Measurements from ENCODE around the gene DMRT3.

DMRT3 gene

GRCh38 chr9:975740-976257, 656 bp upstream of the DMRT3 start:
- TF ChIP-seq, protein P1, sequence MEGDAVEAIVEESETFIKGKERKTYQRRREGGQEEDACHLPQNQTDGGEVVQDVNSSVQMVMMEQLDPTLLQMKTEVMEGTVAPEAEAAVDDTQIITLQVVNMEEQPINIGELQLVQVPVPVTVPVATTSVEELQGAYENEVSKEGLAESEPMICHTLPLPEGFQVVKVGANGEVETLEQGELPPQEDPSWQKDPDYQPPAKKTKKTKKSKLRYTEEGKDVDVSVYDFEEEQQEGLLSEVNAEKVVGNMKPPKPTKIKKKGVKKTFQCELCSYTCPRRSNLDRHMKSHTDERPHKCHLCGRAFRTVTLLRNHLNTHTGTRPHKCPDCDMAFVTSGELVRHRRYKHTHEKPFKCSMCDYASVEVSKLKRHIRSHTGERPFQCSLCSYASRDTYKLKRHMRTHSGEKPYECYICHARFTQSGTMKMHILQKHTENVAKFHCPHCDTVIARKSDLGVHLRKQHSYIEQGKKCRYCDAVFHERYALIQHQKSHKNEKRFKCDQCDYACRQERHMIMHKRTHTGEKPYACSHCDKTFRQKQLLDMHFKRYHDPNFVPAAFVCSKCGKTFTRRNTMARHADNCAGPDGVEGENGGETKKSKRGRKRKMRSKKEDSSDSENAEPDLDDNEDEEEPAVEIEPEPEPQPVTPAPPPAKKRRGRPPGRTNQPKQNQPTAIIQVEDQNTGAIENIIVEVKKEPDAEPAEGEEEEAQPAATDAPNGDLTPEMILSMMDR (IDR thresholded peaks at IDR 0.05; ENCODE audit: low read depth, low read length), result no peak
- H3K4me3 ChIP-seq (ENCODE audit: low read depth, low read length), result no peak overlapping the region

- H3K4me3 ChIP-seq (ENCODE audit: low read depth, low read length), result no peak overlapping the region
- TF ChIP-seq, protein P1 (IDR thresholded peaks at IDR 0.05; ENCODE audit: low read depth, low read length), result no peak
Measured at GRCh38 chr9:976943-977837, 735 bp downstream of the DMRT3 start.

DNA sequence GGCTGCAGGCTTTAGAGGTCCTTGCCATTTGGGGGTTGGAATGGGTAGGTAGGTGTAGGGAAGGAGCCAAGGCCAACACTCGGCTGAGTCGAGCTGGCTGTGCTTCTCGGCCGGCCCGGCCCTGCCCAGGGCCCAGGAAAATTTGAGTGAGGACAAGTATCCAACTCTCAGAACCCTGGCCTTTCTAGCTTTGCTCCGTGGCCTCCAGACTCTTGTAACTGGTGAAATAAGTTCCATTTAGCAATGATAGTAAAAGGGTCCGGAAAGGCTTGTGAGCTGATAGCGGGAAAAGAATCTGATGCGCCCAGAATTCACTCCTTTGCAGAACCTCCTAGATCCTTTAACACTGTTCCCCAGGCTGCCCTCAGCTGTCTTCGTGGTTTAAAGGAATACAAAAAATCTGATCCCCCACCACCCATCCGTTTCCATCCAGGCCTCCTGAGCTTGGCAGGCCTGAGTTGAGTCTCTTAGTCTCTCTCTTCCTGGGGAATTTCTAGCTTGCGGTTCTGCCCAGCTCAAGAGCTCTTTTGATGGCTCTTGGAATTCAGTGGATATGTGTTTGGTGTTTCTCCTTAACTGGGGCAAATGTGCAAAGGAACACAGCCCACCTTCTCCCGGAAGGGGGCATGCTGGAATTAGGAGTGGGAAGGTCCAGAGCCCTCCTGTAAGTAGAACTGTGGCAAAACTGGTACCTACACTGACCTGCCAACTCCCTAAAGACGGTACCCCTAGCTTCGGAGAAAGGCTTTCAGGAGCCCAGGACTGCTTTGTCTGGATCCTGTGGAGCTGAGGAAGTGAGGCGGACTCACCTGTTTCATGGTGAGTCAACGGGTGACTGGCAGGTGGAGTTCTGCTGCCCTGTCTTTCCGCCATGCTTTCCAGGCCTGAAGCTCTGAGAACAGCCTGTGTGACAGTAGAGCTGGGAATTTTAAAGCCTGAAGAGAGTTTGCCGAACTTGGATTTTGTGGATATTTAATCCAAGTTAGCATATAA, 1.7 kb downstream of the DMRT3 start:
- no peak overlapping the region for H3K4me3 ChIP-seq (ENCODE audit: low read depth, low read length)
- TF ChIP-seq, protein P1 (IDR thresholded peaks at IDR 0.05; ENCODE audit: low read depth, low read length), result no peak

GRCh38 chr9:979983-980382, 3.5 kb downstream of the DMRT3 start:
- TF ChIP-seq, protein P1 (IDR thresholded peaks at IDR 0.05; ENCODE audit: low read depth, low read length), result no peak
- H3K4me3 ChIP-seq (ENCODE audit: low read depth, low read length), result no peak overlapping the region

- no peak overlapping the region for H3K4me3 ChIP-seq (ENCODE audit: low read depth, low read length)
- TF ChIP-seq, protein P1 (IDR thresholded peaks at IDR 0.05; ENCODE audit: low read depth, low read length), result no peak
Measured at GRCh38 chr9:980640-981039, 4.2 kb downstream of the DMRT3 start.

DNA sequence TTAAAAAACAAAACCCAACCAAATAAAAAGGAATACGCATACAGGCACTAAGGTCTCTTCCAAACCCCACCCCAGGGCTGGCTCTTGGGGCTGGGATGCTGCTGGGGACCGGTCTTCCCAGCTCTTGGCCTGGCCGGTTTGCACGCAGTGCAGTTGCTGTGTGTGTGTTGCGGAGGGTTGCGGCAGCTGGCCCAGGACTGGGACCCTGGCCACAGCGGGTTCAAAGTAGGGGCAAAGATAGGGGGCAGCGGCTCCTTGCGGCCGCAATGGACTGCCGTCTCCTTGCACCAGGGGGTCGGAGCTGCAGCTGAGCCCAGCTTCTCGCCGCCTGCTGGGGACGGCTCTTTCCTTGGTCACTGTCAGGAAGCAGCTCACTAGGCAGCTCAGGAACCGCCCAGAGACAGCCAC, 5.0 kb downstream of the DMRT3 start:
- TF ChIP-seq, protein P1 (IDR thresholded peaks at IDR 0.05; ENCODE audit: low read depth, low read length), result no peak
- H3K4me3 ChIP-seq (ENCODE audit: low read depth, low read length), result no peak overlapping the region

Data from WI38 (cell line).